Glomerular visceral epithelial cell (primary cell): ENCODE measurements around the gene VTN.
"Not testable (repeated sequence)": the region's sequence is repeated elsewhere in the genome, so short reads cannot be mapped to it uniquely, and the experiment has no call there.

Experiments
- DNase-seq: peaks from one replicate; pipeline ENCODE4 v3.0.0-alpha.2; 2016; ENCODE audit errors: extremely low spot score

The VTN gene

GRCh38 chr17:28342313-28342712, 27.8 kb downstream of the VTN start:
- DNase-seq, result no peak

GRCh38 chr17:28341516-28341915, 28.6 kb downstream of the VTN start:
- no peak for DNase-seq

GRCh38 chr17:28340374-28340773, 29.7 kb downstream of the VTN start:
- DNase-seq, result no peak

- no peak for DNase-seq
Observed at GRCh38 chr17:28339431-28339830, 30.7 kb downstream of the VTN start.

GRCh38 chr17:28338769-28339212, 31.3 kb downstream of the VTN start:
- not testable (repeated sequence) for DNase-seq

- DNase-seq, result peak; percentile 58
Observed at GRCh38 chr17:28338056-28338768, 31.9 kb downstream of the VTN start.

GRCh38 chr17:28335959-28336871, 33.9 kb downstream of the VTN start:
- peak; percentile 91 for DNase-seq

- peak; percentile 100 for DNase-seq
Observed at GRCh38 chr17:28335201-28335958, 34.7 kb downstream of the VTN start, which contains the start of the genes IFT20 and TNFAIP1. Gene IFT20 (minus strand): TSS chr17:28335472. CDS start chr17:28331985, 3,487 bp downstream. Gene TNFAIP1 (plus strand): TSS chr17:28335761. CDS start chr17:28339522, 3,761 bp downstream.

GRCh38 chr17:28334666-28335200, 35.4 kb downstream of the VTN start:
- DNase-seq, result no peak

GRCh38 chr17:28334171-28334570, 35.9 kb downstream of the VTN start:
- DNase-seq, result no peak

GRCh38 chr17:28333083-28333746, 36.9 kb downstream of the VTN start:
- no peak for DNase-seq

GRCh38 chr17:28331891-28332420, 38.2 kb downstream of the VTN start:
- no peak for DNase-seq

- DNase-seq, result no peak
Observed at GRCh38 chr17:28330671-28331070, 39.4 kb downstream of the VTN start.

GRCh38 chr17:28328325-28328724, 41.8 kb downstream of the VTN start:
- no peak for DNase-seq

GRCh38 chr17:28327709-28328108, 42.4 kb downstream of the VTN start:
- no peak for DNase-seq

GRCh38 chr17:28327031-28327607, 43.0 kb downstream of the VTN start:
- DNase-seq, result no peak

- DNase-seq, result no peak
Observed at GRCh38 chr17:28326114-28326513, 44.0 kb downstream of the VTN start.

- no peak for DNase-seq
Observed at GRCh38 chr17:28325211-28325610, 44.9 kb downstream of the VTN start.

GRCh38 chr17:28324781-28325180, 45.3 kb downstream of the VTN start:
- DNase-seq, result no peak

GRCh38 chr17:28324267-28324745, 45.8 kb downstream of the VTN start:
- DNase-seq, result no peak
